Measurements from ENCODE around the gene MADCAM1.

DNA sequence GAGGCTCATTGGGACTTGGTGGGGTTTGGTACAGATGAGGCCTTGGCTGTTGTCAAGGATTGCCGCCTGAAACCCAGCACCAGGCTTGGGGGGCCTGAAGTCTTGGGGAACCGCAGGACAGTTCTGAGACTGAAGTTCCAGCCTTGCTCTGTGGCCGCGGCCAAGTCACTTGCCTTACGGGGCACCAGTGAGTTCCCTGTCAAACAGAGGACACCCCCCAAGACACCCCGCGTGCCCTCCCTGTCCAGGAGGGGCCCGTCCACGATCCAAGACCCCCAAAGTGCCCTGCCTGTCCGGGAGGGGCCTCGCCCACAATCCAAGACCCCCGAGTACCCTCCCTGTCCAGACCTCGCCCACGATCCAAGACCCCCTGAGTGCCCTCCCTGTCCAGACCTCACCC, 37.8 kb downstream of the MADCAM1 start:
- TF ChIP-seq, protein P1, sequence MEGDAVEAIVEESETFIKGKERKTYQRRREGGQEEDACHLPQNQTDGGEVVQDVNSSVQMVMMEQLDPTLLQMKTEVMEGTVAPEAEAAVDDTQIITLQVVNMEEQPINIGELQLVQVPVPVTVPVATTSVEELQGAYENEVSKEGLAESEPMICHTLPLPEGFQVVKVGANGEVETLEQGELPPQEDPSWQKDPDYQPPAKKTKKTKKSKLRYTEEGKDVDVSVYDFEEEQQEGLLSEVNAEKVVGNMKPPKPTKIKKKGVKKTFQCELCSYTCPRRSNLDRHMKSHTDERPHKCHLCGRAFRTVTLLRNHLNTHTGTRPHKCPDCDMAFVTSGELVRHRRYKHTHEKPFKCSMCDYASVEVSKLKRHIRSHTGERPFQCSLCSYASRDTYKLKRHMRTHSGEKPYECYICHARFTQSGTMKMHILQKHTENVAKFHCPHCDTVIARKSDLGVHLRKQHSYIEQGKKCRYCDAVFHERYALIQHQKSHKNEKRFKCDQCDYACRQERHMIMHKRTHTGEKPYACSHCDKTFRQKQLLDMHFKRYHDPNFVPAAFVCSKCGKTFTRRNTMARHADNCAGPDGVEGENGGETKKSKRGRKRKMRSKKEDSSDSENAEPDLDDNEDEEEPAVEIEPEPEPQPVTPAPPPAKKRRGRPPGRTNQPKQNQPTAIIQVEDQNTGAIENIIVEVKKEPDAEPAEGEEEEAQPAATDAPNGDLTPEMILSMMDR (IDR thresholded peaks at IDR 0.05) = no peak
- no peak for TF ChIP-seq POLR2A (IDR thresholded peaks at IDR 0.05)

Measured in thyroid gland (tissue), 4 donors.